Tibial nerve (tissue), 4 donors: Measurements from ENCODE around the gene SESTD1. TPM values are rescaled to one million over a fixed set of nuclear protein-coding genes. Genes with fewer than 3 reads are reported as not detected.

ENCODE experiments used
- DNase-seq, 2 donors: peaks; one replicate each; pipeline ENCODE4 v3.0.0-alpha.2; 2019; ENCODE audit warnings: low spot score in 2 of 2
- H3K27ac ChIP-seq, 4 donors: fragments of 200-600 bp; sonication (generic) in 3 of 4; one replicate each; pipeline ENCODE4 v1.5.1; 2017 to 2019; ENCODE audit warnings: mild to moderate bottlenecking in 1 of 4
- H3K27me3 ChIP-seq, 2 donors: fragments of 200-600 bp; sonication (generic) in 1 of 2; one replicate each; pipeline versions ENCODE4 v1.5.1 to v1.6.0; 2017 to 2019
- H3K36me3 ChIP-seq, 3 donors: fragments of 200-600 bp; sonication (generic); one replicate each; pipeline ENCODE4 v1.5.1; 2018 to 2019
- H3K4me1 ChIP-seq, 4 donors: fragments of 200-600 bp; sonication (generic) in 3 of 4; one replicate each; pipeline ENCODE4 v1.5.1; 2017 to 2019
- H3K4me3 ChIP-seq, 4 donors: fragments of 200-600 bp; sonication (generic) in 3 of 4; one replicate each; pipeline ENCODE4 v1.5.1; 2017 to 2019; ENCODE audit warnings: mild to moderate bottlenecking in 1 of 4, moderate library complexity in 1 of 4
- H3K9me3 ChIP-seq, 4 donors: fragments of 200-600 bp; sonication (generic) in 3 of 4; one replicate each; pipeline ENCODE4 v1.5.1; 2017 to 2019
- CTCF ChIP-seq, 5 experiments: fragments of 200-600 bp in 3 of 5; fragments of 450-650 bp in 2 of 5; sonication (generic) in 3 of 5; IDR thresholded peaks; one replicate each; pipeline ENCODE4 v1.5.1; 2016 to 2019; ENCODE audit warnings: antibody characterized with exemption in 5 of 5, mild to moderate bottlenecking in 3 of 5, moderate library complexity in 2 of 5
- EP300 ChIP-seq, 2 donors: sonication (generic); formaldehyde crosslinking; IDR thresholded peaks; one replicate each; pipeline ENCODE4 v1.6.1; 2017; ENCODE audit warnings: antibody characterized with exemption in 2 of 2, mild to moderate bottlenecking in 1 of 2
- POLR2A ChIP-seq, 2 donors: fragments of 450-650 bp; IDR thresholded peaks; one replicate each; pipeline ENCODE4 v1.6.1; 2017; ENCODE audit warnings: antibody characterized with exemption in 2 of 2, mild to moderate bottlenecking in 2 of 2, moderate library complexity in 2 of 2
- WGBS, 2 donors: methylation state at CpG; one replicate each; pipeline ENCODE4 v1.1.5; 2018; 5-methylcytosine and 5-hydroxymethylcytosine counted together
- total RNA-seq, 4 donors: library from RNA; depleted of rRNA; stranded (reverse); fragments of >200 nt; gene quantifications; one replicate each; pipeline ENCODE4 v1.1.0, GENCODE V29; 2016

Gene SESTD1
- total RNA-seq, 4 donors from 2014 or later = 62.1 to 82.4 (median 73.1) TPM

- no peaks in the 10 kb centered on the region for H3K36me3 ChIP-seq
- WGBS, 2 donors = 63 to 67% methylated on average over 3 of the region's 3 CpGs
- no peak for TF ChIP-seq POLR2A (IDR thresholded peaks at IDR 0.05)
- no peak for TF ChIP-seq CTCF (IDR thresholded peaks at IDR 0.05)
- no peak for TF ChIP-seq EP300 (IDR thresholded peaks at IDR 0.05)
Measured at GRCh38 chr2:179071810-179072355, 192.7 kb downstream of the SESTD1 start.

GRCh38 chr2:179070895-179071294 lies 193.7 kb downstream of the SESTD1 start:
- Histone ChIP-seq H3K36me3 (no peaks in the 10 kb centered on the region), H3K27ac (no peak overlapping the region), H3K4me1 (no peaks in the 10 kb centered on the region), H3K9me3 (no peaks in the 10 kb centered on the region), H3K27me3 (no peaks in the 10 kb centered on the region), H3K4me3 (no peak overlapping the region)
- TF ChIP-seq POLR2A (IDR thresholded peaks at IDR 0.05) (no peak), EP300 (IDR thresholded peaks at IDR 0.05) (no peak), CTCF (IDR thresholded peaks at IDR 0.05) (no peak)
- 50 to 67% methylated on average over 2 of the region's 2 CpGs for WGBS, 2 donors
- DNase-seq = no peak

More at GRCh38 chr2:179071810-179072355, 192.7 kb downstream of the SESTD1 start:
- no peaks in the 10 kb centered on the region for H3K4me1 ChIP-seq
- DNase-seq = no peak
- H3K9me3 ChIP-seq = peaks cover 0 to 6% (median 0%) of the 10 kb centered on the region in 4 donors
- no peaks in the 10 kb centered on the region for H3K27me3 ChIP-seq
- H3K27ac ChIP-seq = no peak overlapping the region
- H3K4me3 ChIP-seq = no peak overlapping the region

DNA sequence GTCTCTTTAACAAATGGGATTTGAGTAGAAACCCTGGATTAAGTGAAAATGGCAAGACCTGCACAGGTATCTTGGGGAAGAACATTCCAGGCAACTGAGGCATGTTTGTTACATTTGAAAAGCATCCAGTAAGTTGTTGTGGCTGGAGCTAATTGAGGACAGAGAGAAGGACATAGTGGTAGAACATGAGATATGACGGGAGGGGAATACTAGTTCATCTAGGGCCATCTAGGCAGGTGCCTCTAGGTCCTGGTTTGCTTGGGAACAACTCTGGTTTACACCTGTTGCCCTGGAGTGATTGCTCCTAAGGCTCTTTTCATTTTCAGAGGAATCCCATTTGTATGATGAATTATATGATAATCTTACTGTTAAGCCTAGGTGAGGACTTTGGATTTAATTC lies 194.9 kb downstream of the SESTD1 start:
- Histone ChIP-seq H3K36me3 (no peaks in the 10 kb centered on the region), H3K27ac (no peak overlapping the region), H3K9me3 (no peaks in the 10 kb centered on the region), H3K4me1 (no peaks in the 10 kb centered on the region), H3K4me3 (no peak overlapping the region), H3K27me3 (no peaks in the 10 kb centered on the region)
- no peak for TF ChIP-seq CTCF (IDR thresholded peaks at IDR 0.05)
- no peak for TF ChIP-seq EP300 (IDR thresholded peaks at IDR 0.05)
- no peak for TF ChIP-seq POLR2A (IDR thresholded peaks at IDR 0.05)
- DNase-seq = no peak
- WGBS, 2 donors = 97 to 100% methylated on average over 1 of the region's 1 CpG

- no peak for TF ChIP-seq POLR2A (IDR thresholded peaks at IDR 0.05)
- TF ChIP-seq CTCF (IDR thresholded peaks at IDR 0.05) = no peak
- no peak for TF ChIP-seq EP300 (IDR thresholded peaks at IDR 0.05)
- DNase-seq = no peak
- Histone ChIP-seq H3K36me3 (no peaks in the 10 kb centered on the region), H3K4me3 (no peak overlapping the region), H3K27me3 (no peaks in the 10 kb centered on the region), H3K4me1 (no peaks in the 10 kb centered on the region), H3K9me3 (no peaks in the 10 kb centered on the region), H3K27ac (no peak overlapping the region)
- 90 to 93% methylated on average over 2 of the region's 2 CpGs for WGBS, 2 donors
Measured at GRCh38 chr2:179068991-179069643, 195.5 kb downstream of the SESTD1 start.

DNA sequence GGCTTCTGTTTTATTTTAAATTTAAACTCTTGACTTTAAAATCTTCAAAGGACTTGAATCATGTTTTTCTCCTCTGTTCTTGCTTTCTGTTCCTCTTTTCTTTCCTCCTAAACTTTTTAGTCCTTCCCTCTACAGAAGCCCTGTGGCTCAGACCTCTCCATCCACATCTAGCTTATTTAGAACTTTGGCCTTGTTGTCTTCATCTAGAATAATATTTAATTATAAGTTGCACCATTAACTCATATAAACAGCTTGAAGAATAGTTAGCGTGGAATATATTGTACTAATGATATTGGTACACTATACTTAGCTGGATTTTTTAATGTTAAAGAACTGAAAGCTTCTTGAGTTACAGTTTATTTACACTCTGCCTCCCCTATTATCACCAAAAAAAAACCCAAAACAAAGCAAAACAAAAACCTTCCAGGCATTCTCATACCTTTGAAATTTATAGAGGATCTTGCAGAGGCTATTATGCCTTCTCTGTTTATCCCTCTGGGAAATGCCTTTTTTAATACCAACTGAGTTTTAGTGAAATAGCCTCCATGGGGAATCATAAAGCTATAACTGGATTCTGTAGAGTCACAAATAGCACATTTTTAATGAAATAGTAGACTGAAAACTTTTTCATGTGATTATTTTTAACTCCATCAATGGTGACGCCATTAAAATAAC lies 205.5 kb downstream of the SESTD1 start:
- 80 to 81% methylated on average over 2 of the region's 2 CpGs for WGBS, 2 donors

More for the DNA sequence above, 205.5 kb downstream of the SESTD1 start:
- Histone ChIP-seq H3K9me3 (no peaks in the 10 kb centered on the region), H3K27me3 (no peaks in the 10 kb centered on the region), H3K36me3 (no peaks in the 10 kb centered on the region), H3K4me3 (no peak overlapping the region), H3K4me1 (peaks cover 0 to 24% (median 6%) of the 10 kb centered on the region in 4 donors), H3K27ac (peak overlapping the region in 2 of 4 donors; percentile 4 to 29)
- DNase-seq = no peak
- TF ChIP-seq EP300 (IDR thresholded peaks at IDR 0.05) = no peak
